HPDE6-E6E7 (cell line): Measurements from ENCODE around the gene RPL7L1.
"Not testable (repeated sequence)": the region's sequence is repeated elsewhere in the genome, so short reads cannot be mapped to it uniquely, and the experiment has no call there.

Source experiments
- DNase-seq: peaks from one replicate; pipeline ENCODE4 v3.0.0; 2011; ENCODE audit warnings: missing footprints; ENCODE audit errors: extremely low spot score

The RPL7L1 gene

GRCh38 chr6:42879372-42880239 is at the start of gene RPL7L1:
TSS of gene RPL7L1 (plus strand) at chr6:42879616. CDS start at chr6:42879911, 295 bp downstream.
- DNase-seq: peak; percentile 60

- DNase-seq: no peak
Measured at GRCh38 chr6:42831237-42831636, 48.2 kb upstream of the RPL7L1 start.

GRCh38 chr6:42834056-42834455 is 45.4 kb upstream of the RPL7L1 start:
- no peak for DNase-seq

DNA sequence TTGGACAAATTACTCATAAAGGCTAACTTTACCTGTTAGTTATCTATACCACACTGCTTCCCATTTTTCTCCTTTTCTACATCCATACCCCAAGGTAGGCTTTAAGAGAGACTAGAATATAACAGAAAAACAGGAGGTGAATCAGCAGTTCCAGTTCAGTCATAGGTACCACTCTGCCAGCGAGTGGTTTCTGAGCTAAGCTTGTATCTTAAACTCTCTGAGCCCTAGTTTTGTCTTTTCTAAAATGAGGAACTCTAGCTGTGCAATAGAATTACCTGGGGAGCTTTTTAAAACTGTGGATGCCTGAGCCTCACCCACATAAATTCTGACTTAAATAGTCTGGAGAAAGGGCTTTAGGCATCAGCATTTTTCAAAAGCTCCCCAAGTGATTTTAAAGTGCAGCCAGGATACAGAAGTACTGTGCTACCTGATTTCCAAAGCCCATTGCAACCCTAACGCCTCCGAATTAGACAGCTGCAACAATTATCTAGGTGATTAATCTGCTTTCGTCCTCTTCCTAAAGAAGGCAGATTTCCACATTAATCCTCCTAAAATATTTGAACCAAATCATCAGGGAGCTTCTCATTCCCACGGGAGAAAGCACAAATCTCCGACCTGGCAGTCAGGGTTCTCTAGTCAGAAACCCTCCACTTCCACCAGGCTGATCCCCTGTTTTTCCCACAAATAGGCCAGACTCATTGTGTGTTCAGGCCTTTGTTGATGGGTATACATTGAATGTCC is 37.4 kb upstream of the RPL7L1 start:
- no peak for DNase-seq

DNA sequence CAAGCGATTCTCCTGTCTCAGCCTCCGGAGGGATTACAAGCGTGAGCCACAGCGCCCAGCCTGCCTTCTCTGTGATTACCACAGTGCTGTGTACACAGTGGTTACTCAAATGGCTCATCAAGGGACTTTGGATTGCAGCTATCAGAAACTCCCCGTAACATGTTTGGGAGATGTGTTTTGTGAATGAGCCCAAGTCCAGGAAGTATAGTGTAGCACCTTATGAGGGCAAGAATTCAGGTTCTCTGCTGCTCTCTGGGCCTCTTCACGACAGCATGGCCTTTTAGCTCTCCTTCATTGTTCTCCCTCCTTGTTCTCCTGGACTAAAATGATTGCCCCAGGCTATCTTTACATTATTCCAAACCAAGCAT is 34.1 kb upstream of the RPL7L1 start:
- DNase-seq: no peak

DNA sequence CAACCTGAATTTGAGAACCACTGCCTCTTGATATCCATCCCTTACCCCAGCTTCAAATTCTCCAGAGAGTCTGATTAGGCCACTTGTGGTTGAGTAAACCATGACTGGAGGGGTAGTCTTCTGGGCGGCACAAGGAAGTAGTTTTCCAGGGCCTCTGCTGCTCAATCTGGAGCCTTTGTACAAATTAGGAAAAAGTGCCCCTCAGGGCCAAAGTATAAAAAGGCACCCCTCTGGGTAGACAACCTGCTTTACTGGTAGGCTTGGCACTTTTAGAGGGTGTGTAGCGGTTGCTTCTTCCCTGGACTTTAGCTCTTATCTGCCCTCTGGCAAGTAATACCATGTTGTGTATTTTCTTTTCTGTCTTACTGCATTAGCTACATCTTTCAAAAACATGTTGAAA is 32.9 kb upstream of the RPL7L1 start:
- DNase-seq: no peak

DNA sequence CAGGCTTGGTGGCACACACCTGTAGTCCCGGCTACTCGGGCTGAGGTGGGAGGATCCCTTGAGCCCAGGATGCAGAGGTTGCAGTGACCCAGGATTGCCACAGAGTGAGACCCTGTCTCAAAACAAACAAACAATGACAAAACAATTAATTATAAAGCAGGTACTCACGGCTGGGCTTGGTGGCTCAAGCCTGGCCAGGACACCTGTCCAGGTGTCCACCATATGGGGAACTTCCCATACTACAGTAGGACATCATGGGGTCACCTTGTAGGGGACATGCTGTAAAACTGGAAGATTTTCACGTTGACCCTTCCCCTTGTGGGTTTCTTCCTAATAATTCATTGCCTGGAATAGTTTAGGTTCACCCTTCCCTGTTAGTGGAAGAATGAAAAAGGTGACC is 30.7 kb upstream of the RPL7L1 start:
- no peak for DNase-seq

DNA sequence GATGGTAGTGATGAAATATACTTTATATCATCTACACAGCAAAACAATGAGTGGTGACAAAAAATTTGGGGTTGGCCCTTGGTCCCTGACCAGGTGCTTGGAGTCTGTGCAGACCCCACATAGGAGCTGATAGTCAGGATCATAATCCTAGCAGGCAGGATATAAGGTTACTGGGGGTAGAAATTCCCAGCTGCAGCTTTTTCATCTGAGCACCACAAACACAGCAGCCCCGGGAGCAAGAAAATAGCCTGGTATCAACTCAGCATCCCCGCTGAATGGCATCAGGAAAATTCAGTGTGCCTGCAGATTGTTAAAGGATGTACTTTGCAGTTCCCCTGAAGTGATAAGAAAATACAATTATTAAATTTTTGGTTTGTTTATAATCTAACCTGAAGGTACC is 27.8 kb upstream of the RPL7L1 start:
- DNase-seq: no peak

DNA sequence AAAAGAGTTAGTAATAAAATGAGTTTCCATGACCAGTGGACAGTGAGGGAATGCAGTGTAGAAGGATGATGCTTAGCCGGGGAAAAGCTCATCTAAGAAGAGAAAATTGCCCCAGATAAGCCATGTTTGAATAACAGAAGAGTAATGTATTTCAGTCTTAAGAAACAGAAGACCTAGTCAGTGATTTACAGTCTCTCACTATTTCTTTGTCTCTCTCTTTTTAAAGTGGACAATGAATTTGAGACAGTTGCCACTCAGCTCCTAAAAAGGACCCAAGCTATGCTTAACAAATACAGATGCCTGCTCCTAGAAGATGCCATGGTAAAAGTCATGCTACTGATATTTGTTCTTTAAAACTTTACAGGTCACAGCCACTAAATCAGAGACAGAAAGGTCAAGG is 19.4 kb upstream of the RPL7L1 start:
- no peak for DNase-seq

GRCh38 chr6:42860481-42860880 is 18.9 kb upstream of the RPL7L1 start:
- DNase-seq: no peak

DNA sequence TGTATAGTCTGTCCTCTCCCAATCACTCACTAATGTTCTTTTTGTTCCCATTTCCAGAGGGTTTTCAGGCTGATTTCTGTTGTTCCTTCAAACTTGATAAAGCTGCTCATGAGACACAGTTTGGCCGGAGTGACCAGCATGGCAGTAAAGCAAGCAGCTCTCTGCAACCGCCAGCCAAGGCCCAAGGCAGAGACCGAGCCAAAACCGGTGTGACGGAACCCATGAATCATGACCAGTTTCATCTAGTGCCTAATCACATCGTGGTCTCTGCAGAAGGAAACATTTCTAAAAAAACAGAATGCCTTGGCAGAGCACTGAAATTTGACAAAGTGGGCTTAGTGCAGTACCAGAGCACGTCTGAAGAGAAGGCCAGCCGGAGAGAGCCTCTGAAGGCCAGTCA is 14.8 kb upstream of the RPL7L1 start:
- DNase-seq: no peak

DNA sequence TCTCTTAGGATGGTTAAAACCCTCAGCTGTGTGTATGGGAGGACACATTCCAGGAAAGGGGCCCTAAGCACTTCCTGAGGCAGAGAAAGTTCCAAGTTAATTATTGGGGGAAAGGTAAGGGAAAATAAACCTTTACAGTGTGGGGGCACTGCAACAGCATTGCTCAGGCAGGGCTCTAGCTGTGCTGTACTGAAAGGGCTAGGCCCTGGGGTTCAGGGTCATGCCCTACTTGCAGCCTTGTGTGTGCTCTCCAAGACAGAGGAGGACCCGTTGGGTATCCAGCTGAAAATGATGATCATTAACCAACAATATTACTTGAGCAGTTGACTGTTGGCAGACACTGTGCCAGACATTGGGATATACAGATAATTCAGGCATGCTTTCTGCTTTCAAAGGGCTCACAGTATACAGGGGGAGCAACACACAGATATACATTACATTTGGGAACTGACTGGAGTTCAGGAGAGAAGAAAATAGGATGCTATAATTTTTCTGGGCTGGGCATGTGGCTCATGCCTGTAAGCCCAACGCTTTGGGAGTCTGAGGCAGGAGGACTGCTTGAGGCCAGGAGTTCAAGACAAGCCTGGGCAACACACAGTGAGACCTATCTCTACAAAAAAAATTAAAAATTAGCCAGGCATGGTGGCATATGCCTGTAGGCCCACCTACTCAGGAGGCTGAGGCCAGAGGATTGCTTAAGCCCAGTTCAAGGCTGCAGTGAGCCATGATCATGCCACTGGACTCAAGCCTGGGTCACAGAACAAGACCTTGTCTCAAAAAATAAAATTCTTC is 9.1 kb upstream of the RPL7L1 start:
- no peak for DNase-seq

DNA sequence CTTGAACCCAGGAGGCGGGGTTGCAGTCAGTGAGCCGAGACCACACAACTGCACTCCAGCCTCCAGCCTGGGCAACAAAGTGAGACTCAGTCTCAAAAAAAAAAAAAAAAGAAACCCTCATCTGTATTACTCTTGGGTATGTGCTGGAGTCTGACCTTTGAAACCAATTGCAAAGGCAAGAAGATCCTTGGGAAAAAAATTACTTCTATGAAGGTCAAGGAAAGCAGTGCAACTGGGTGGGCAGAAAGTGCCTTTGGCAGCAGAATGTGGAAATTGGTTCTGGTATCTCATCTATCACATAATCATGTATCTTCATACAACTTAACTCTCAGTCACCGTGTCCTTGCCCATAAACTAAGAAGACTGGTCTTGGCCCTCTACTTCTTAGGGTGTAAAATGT is 7.7 kb upstream of the RPL7L1 start:
- DNase-seq: no peak

DNA sequence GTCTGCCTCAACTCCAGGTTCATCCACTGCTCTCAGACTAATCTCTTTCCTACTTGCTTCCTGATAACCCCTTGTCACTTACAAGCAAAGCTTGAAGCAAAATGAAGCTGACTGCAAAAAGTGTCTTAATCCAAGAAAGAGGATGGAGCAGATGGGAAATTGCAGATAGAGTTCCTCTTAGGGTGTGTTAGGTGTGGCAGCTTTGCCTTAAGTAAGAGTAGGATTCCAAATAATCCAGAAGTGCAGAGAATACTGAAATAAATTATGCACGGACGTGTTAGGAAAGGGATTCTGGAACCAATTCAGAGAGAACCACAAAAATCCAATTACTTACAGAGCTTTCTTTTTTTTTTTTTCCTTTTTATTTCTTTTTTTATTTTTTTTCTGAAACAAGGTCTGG is 6.1 kb upstream of the RPL7L1 start:
- DNase-seq: no peak

DNA sequence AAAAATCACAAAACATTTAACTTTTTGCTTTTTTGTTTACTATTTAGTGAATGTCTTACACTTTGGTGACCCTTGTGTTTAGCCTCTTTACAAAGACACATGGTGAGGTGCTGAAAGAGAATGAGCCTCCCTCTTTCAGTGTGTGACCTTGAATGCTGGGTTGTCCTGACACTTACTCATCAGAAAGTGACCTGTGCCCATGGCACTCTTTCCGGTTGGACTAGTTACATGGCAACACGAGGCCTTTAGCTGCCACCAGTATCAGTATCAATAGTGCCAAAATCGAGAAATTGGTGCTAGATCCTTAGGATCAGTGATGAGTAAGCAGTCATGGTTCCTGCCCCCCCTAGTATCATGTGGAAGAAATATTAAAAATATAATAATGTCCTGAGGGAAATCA is 1.7 kb upstream of the RPL7L1 start:
- no peak for DNase-seq

GRCh38 chr6:42880240-42880817 is 913 bp downstream of the RPL7L1 start:
- not testable (repeated sequence) for DNase-seq

DNA sequence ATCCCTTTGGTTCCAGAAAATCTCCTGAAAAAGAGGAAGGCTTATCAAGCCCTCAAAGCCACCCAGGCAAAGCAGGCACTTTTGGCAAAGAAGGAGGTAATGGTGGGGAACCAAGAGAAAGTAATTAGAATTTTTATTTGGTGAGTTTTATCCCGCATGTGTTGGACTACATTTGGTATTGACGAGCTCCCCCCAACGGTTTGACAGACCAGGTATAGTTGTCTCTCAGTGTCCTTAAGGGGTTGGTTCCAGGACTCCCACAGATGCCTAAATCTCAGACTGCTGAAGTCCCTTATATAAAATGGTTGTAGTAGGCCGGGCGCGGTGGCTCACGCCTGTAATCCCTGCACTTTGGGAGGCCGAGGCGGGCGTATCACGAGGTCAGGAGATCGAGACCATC is 1.5 kb downstream of the RPL7L1 start:
- not testable (repeated sequence) for DNase-seq

- DNase-seq: no peak
Measured at GRCh38 chr6:42885702-42886101, 6.3 kb downstream of the RPL7L1 start.

- not testable (repeated sequence) for DNase-seq
Measured at GRCh38 chr6:42888201-42888600, 8.8 kb downstream of the RPL7L1 start.

- DNase-seq: no peak
Measured at GRCh38 chr6:42889815-42890214, 10.4 kb downstream of the RPL7L1 start.

DNA sequence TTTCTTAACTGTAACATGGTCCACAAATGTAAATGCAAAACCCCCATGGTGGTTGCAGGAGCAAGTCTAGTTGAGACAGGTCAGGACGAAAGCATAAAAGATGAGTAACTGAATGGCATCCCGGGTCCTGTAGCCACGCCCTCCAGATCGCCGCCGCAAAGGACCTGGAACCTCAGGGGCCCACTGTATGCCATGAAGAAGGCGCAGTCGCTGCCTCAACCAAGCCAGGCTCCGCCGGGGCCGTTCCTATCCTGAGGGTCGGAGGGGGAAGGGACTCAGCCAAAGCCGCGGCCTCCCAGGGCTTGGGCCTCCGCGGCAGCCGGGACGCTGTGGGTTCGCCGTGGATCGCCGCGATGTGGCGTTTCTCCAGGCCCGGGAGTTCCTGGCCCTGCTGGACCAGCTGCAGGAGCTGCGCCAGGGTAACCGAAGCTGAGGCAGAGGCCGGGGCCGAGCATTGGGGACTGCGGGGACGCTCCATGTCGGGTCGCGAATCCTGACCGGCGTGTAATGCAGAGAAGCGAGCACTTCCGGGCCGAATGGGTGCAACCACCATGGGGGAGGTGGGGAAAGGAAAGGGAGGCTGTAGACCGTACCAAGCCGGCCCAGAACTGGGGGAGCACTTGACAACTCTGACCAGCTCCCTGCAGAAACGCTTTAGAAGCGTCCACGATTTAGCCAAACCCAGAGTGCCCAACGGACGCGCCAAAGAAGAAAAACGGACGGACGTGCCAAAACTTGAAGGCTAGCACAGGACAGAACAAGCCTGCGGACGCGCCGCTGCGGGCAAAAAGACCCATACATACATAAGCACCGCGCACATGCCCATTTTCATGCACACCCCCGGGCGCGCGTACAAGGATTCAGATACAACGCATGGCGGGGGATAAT is 11.1 kb downstream of the RPL7L1 start:
- DNase-seq: peak; percentile 93
